ENCODE results near the gene CSF3. TPM values are rescaled to one million over a fixed set of nuclear protein-coding genes. Genes with fewer than 3 reads are reported as not detected.

Gene CSF3
- total RNA-seq, 1 donor from 2014 or later: not detected

DNA sequence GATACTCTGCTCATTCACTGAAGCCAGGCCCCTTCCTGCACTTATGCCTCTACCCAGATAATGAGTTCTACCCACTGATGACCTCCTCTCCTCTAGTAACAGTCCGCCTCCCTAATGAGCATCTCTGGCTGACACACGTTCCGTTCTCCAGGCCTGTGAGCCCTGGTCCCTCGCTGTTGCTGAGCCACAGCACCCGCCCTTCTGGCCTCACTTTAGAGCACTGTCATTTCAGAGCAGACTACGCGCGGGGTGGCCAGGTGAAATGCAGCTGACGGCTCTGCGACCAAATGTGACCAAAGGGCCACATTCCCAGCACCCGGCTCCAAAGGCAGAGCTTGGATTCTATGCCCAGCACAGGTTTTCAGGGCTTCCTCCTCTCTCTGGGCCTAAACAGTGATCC is 20.8 kb upstream of the CSF3 start:
- Histone ChIP-seq H3K9ac (no peak overlapping the region), H3K79me2 (ENCODE audit: low read depth) (no peaks in the 10 kb centered on the region), H4K20me1 (ENCODE audit: low read depth) (no peaks in the 10 kb centered on the region), H3K27me3 (no peaks in the 10 kb centered on the region), H2AFZ (replicated peaks) (no peak overlapping the region), H3F3A (ENCODE audit: low read depth) (no peaks in the 10 kb centered on the region), H3K36me3 (no peaks in the 10 kb centered on the region), H3K4me1 (no peaks in the 10 kb centered on the region), H3K9me3 (ENCODE audit: low read depth) (no peaks in the 10 kb centered on the region), H3K4me3 (no peak overlapping the region), H3K27ac (no peak overlapping the region), H3K4me2 (no peak overlapping the region)
- Mint-ChIP-seq H3K4me3 (no peak overlapping the region), H3K27ac (no peak overlapping the region), H3K4me1 (no peaks in the 10 kb centered on the region), H3K27me3 (ENCODE audit: insufficient read depth, low read depth) (no peaks in the 10 kb centered on the region), H3K36me3 (peaks cover 24% of the 10 kb centered on the region), H3K9me3 (no peaks in the 10 kb centered on the region)
- TF ChIP-seq EZH2phosphoT487 (IDR thresholded peaks at IDR 0.05) (no peak), EZH2 (IDR thresholded peaks at IDR 0.05) (no peak)
- TF ChIP-seq, protein P1, sequence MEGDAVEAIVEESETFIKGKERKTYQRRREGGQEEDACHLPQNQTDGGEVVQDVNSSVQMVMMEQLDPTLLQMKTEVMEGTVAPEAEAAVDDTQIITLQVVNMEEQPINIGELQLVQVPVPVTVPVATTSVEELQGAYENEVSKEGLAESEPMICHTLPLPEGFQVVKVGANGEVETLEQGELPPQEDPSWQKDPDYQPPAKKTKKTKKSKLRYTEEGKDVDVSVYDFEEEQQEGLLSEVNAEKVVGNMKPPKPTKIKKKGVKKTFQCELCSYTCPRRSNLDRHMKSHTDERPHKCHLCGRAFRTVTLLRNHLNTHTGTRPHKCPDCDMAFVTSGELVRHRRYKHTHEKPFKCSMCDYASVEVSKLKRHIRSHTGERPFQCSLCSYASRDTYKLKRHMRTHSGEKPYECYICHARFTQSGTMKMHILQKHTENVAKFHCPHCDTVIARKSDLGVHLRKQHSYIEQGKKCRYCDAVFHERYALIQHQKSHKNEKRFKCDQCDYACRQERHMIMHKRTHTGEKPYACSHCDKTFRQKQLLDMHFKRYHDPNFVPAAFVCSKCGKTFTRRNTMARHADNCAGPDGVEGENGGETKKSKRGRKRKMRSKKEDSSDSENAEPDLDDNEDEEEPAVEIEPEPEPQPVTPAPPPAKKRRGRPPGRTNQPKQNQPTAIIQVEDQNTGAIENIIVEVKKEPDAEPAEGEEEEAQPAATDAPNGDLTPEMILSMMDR (IDR thresholded peaks at IDR 0.05): no peak
- DNase-seq (ENCODE audit: low spot score): no peak

- Histone ChIP-seq H3K27ac (no peak overlapping the region), H3K9ac (no peak overlapping the region), H3K4me1 (no peaks in the 10 kb centered on the region), H3K4me3 (no peak overlapping the region), H3K4me2 (no peak overlapping the region), H2AFZ (replicated peaks) (no peak overlapping the region), H3K36me3 (no peaks in the 10 kb centered on the region), H4K20me1 (ENCODE audit: low read depth) (no peaks in the 10 kb centered on the region), H3K79me2 (ENCODE audit: low read depth) (no peaks in the 10 kb centered on the region), H3K9me3 (ENCODE audit: low read depth) (no peaks in the 10 kb centered on the region), H3F3A (ENCODE audit: low read depth) (peaks cover 3% of the 10 kb centered on the region), H3K27me3 (no peaks in the 10 kb centered on the region)
- no peaks in the 10 kb centered on the region for H3K4me1 Mint-ChIP-seq
- H3K9me3 Mint-ChIP-seq: no peaks in the 10 kb centered on the region
- H3K36me3 Mint-ChIP-seq: peaks cover 24% of the 10 kb centered on the region
- no peak overlapping the region for H3K27ac Mint-ChIP-seq
- TF ChIP-seq EZH2phosphoT487 (IDR thresholded peaks at IDR 0.05): no peak
- TF ChIP-seq, protein P1 (IDR thresholded peaks at IDR 0.05): no peak
- no peak for TF ChIP-seq EZH2 (IDR thresholded peaks at IDR 0.05)
- DNase-seq (ENCODE audit: low spot score): no peak
- no peaks in the 10 kb centered on the region for H3K27me3 Mint-ChIP-seq (ENCODE audit: insufficient read depth, low read depth)
- no peak overlapping the region for H3K4me3 Mint-ChIP-seq
Observed at GRCh38 chr17:39995438-39995837, 19.8 kb upstream of the CSF3 start.

DNA sequence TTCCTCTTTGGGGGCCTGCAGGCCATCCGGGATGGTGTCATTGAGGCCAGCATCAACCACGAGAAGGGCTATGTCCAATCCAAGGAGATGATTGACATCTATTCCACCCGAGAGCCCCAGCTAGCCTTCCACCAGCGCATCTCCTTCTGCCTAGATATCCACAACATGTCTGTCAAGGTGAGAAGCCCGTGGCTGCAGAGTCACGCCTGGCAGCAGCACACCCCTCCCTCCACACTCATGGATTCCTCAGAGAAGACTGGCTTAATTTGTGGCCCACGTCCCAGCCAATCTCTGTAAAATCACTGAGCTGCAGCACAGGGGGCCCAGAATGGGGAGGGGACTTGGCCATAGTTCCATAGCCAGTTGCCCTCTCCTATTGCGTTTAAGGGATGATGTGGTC is 19.1 kb upstream of the CSF3 start:
- no peak overlapping the region for H2AFZ ChIP-seq (replicated peaks)
- no peak overlapping the region for H3K9ac ChIP-seq
- Mint-ChIP-seq H3K27ac (no peak overlapping the region), H3K4me3 (no peak overlapping the region), H3K36me3 (peaks cover 21% of the 10 kb centered on the region), H3K27me3 (ENCODE audit: insufficient read depth, low read depth) (no peaks in the 10 kb centered on the region), H3K4me1 (no peaks in the 10 kb centered on the region), H3K9me3 (no peaks in the 10 kb centered on the region)
- H3K4me2 ChIP-seq: no peak overlapping the region
- no peaks in the 10 kb centered on the region for H3K36me3 ChIP-seq
- H3F3A ChIP-seq (ENCODE audit: low read depth): peaks cover 10% of the 10 kb centered on the region
- H3K4me3 ChIP-seq: no peak overlapping the region
- H3K9me3 ChIP-seq (ENCODE audit: low read depth): no peaks in the 10 kb centered on the region
- H3K4me1 ChIP-seq: no peaks in the 10 kb centered on the region
- DNase-seq (ENCODE audit: low spot score): no peak
- H3K27me3 ChIP-seq: no peaks in the 10 kb centered on the region
- TF ChIP-seq EZH2 (IDR thresholded peaks at IDR 0.05): no peak
- TF ChIP-seq, protein P1 (IDR thresholded peaks at IDR 0.05): no peak
- no peak for TF ChIP-seq EZH2phosphoT487 (IDR thresholded peaks at IDR 0.05)
- no peaks in the 10 kb centered on the region for H4K20me1 ChIP-seq (ENCODE audit: low read depth)
- H3K79me2 ChIP-seq (ENCODE audit: low read depth): no peaks in the 10 kb centered on the region
- H3K27ac ChIP-seq: no peak overlapping the region

Measured in neural progenitor cell (in vitro differentiated cells).